ENCODE data around the gene ATXN10. TPM values are rescaled to one million over a fixed set of nuclear protein-coding genes. Genes with fewer than 3 reads are reported as not detected.
A peak's percentile ranks its signal among the peaks of the same experiment; 100 is the strongest.

Gene ATXN10
- total RNA-seq, 2 experiments from 2014 or later, result 114 to 121 TPM

DNA sequence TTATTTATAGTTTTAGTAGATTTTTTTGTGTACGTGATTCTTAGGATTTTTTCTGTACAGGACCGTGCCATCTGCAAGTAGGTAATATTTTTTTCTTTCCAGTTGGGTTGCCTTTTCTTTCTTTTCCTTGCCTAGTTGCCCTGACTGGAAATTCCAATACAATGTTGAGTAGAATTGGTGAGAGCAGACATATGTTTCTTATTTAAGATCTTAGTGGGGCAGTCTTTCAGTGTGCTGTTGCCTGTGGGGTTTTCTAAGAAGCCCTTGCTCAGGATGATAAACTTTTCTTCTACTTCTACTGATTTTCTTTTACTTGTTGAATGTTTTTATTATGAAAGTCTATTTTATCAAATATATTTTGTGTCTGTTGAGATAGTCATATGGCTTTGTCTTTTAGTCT lies 33.0 kb downstream of the ATXN10 start:
- Mint-ChIP-seq H3K4me1 (ENCODE audit: low read depth) (peaks cover 16% of the 10 kb centered on the region), H3K4me3 (no peak overlapping the region), H3K27me3 (no peaks in the 10 kb centered on the region), H3K9me3 (no peaks in the 10 kb centered on the region), H3K27ac (no peak overlapping the region), H3K36me3 (ENCODE audit: low read depth) (peaks cover 58% of the 10 kb centered on the region)
- no peak for ATAC-seq
- ChIA-PET POLR2A (no interaction called here), CTCF (no interaction called here)
- intact Hi-C loops (cut with micrococcal nuclease), result no loop called here
- DNase-seq, result no peak
- TF ChIP-seq, protein P1, sequence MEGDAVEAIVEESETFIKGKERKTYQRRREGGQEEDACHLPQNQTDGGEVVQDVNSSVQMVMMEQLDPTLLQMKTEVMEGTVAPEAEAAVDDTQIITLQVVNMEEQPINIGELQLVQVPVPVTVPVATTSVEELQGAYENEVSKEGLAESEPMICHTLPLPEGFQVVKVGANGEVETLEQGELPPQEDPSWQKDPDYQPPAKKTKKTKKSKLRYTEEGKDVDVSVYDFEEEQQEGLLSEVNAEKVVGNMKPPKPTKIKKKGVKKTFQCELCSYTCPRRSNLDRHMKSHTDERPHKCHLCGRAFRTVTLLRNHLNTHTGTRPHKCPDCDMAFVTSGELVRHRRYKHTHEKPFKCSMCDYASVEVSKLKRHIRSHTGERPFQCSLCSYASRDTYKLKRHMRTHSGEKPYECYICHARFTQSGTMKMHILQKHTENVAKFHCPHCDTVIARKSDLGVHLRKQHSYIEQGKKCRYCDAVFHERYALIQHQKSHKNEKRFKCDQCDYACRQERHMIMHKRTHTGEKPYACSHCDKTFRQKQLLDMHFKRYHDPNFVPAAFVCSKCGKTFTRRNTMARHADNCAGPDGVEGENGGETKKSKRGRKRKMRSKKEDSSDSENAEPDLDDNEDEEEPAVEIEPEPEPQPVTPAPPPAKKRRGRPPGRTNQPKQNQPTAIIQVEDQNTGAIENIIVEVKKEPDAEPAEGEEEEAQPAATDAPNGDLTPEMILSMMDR (IDR thresholded peaks at IDR 0.05), result no peak

DNA sequence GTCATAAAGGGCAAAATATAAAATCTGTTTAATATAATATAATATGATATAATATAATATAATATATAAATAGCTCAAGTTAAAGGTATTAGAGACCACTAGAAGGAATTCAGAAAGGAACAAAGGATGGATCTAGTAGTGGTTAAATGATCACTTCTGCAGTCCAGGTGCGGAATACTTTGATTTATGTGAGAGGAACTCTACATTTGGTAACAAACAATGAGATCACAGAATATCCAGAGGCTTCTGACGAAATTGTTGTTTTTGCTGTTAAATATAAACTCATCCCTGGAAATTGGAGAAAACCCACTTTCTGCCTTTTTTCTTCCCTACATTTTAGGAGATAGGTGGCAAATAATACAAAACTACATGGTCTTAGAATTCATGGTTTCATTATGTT lies 36.0 kb downstream of the ATXN10 start:
- POLR2A ChIA-PET, result interaction anchor here (0.7 kb wide), 1 partner anchor 40 kb away, joined by 3 read pairs; no protein-coding TSS in a partner anchor
- intact Hi-C loops (cut with micrococcal nuclease), result no loop called here
- Mint-ChIP-seq H3K4me3 (no peak overlapping the region), H3K27ac (no peak overlapping the region), H3K27me3 (no peaks in the 10 kb centered on the region), H3K4me1 (ENCODE audit: low read depth) (peaks cover 22% of the 10 kb centered on the region), H3K36me3 (ENCODE audit: low read depth) (peaks cover 46% of the 10 kb centered on the region), H3K9me3 (no peaks in the 10 kb centered on the region)
- TF ChIP-seq, protein P1 (IDR thresholded peaks at IDR 0.05), result no peak
- ATAC-seq (no peak), DNase-seq (no peak)
- CTCF ChIA-PET, result no interaction called here

DNA sequence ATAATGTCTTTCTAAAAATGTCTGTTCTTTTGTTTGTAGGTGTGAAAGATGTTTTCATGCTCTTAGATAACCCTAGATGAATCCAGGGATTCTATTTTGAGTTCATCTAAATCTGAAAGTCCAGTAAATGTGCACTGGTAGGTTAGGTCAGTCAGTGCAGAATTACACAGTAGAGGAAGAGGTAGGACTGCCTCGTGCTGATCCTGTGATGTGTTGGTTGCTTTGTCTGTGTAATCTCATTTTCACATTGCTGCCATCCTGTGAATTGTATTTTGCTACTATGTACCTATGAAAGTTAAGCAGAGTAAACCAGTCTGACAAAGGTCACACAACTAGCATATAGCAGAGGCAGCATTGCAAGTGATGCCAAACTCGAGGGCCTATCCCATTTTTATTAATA lies 36.5 kb downstream of the ATXN10 start:
- intact Hi-C loops (cut with micrococcal nuclease), result no loop called here
- Mint-ChIP-seq H3K36me3 (ENCODE audit: low read depth) (peaks cover 42% of the 10 kb centered on the region), H3K9me3 (no peaks in the 10 kb centered on the region), H3K27ac (no peak overlapping the region), H3K4me1 (ENCODE audit: low read depth) (peaks cover 22% of the 10 kb centered on the region), H3K4me3 (no peak overlapping the region), H3K27me3 (no peaks in the 10 kb centered on the region)
- POLR2A ChIA-PET, result no interaction called here
- TF ChIP-seq, protein P1 (IDR thresholded peaks at IDR 0.05), result no peak
- ATAC-seq (no peak), DNase-seq (no peak)
- CTCF ChIA-PET, result no interaction called here

DNA sequence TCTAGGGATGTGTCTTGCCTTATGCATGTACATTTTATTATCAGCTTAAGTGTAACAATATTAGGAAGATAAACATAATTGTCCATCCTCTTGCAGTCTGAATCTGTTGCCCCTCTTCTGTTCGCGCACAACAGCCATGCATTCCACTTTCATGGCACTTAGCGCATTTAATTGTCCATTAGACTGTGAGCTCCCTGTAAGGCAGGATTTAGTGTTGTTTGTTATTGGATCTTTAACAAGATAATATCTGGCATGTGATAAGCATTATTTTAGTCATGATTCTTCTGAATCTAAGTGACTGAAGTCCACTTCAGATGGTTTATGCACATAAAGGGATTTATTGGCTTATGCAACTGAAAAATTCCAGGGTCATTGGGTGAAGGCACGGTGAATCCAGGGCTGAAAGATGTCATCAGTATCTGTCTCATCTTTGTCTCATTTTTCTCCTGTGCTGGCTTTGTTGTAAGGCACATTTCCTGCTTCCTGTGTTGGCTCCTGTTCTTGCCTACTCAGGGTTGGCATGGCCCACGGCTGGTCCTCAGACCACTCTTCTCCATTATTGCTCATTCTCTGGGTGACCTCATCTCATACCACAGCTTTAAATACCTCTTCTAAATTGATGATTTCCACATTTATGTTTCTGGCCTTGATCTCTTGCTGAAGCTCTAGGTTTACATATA lies 37.6 kb downstream of the ATXN10 start:
- ChIA-PET CTCF (no interaction called here), POLR2A (no interaction called here)
- DNase-seq, result peak; percentile 19
- no peaks in the 10 kb centered on the region for H3K9me3 Mint-ChIP-seq
- no peak overlapping the region for H3K4me3 Mint-ChIP-seq
- H3K4me1 Mint-ChIP-seq (ENCODE audit: low read depth), result peaks cover 22% of the 10 kb centered on the region
- intact Hi-C loops (cut with micrococcal nuclease), result no loop called here
- no peaks in the 10 kb centered on the region for H3K27me3 Mint-ChIP-seq
- H3K27ac Mint-ChIP-seq, result peak overlapping the region; percentile 11
- peak; percentile 65 for ATAC-seq
- TF ChIP-seq, protein P1 (IDR thresholded peaks at IDR 0.05), result no peak
- peaks cover 40% of the 10 kb centered on the region for H3K36me3 Mint-ChIP-seq (ENCODE audit: low read depth)

DNA sequence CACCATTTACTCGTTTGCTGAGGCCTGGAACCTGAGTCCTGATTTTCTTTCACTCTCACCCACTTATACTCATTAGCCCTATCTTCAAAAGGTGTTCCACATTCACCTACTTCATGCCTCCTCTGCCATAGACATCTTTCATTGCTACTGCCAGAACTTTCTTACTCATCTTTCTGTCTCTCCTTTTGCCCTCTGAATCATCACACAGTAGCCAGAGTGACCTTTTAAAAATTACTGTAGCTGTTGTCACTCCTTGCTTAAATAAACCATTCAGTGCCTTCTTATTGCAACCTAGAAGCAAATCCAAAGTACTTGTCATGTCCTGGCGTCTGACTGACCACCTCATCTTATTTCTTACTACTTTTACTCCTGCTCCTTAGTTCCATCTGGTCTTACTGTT lies 38.2 kb downstream of the ATXN10 start:
- DNase-seq (no peak), ATAC-seq (no peak)
- Mint-ChIP-seq H3K9me3 (no peaks in the 10 kb centered on the region), H3K4me3 (no peak overlapping the region), H3K27ac (peak overlapping the region; percentile 11), H3K27me3 (no peaks in the 10 kb centered on the region), H3K36me3 (ENCODE audit: low read depth) (peaks cover 39% of the 10 kb centered on the region), H3K4me1 (ENCODE audit: low read depth) (peaks cover 22% of the 10 kb centered on the region)
- intact Hi-C loops (cut with micrococcal nuclease), result no loop called here
- ChIA-PET CTCF (interaction anchor here (0.9 to 1.2 kb wide), 2 partner anchors 28 to 132 kb away, joined by 3 read pairs; no protein-coding TSS in a partner anchor), POLR2A (no interaction called here)
- TF ChIP-seq, protein P1 (IDR thresholded peaks at IDR 0.05), result no peak

Measured in activated CD8-positive, alpha-beta T cell treated with anti-CD3 and anti-CD28 coated beads for 36 hours (primary cell).